K562 (cell line): ENCODE data around the gene PRKRIP1. TPM values are rescaled to one million over a fixed set of nuclear protein-coding genes. Genes with fewer than 3 reads are reported as not detected.

ENCODE experiments used
- ARNT ChIP-seq, 2 experiments: fragments of 450-650 bp; IDR thresholded peaks; 2 replicates each; pipeline ENCODE4 v1.6.1; 2016; ENCODE audit warnings: mild to moderate bottlenecking in 1 of 2
- ATF7 ChIP-seq: fragments of 450-650 bp; IDR thresholded peaks from 2 replicates; pipeline ENCODE4 v1.7.1; 2014; ENCODE audit warnings: mild to moderate bottlenecking, moderate library complexity
- CBFA2T3 ChIP-seq: fragments of 450-650 bp; IDR thresholded peaks from 2 replicates; pipeline ENCODE4 v1.6.1; 2017
- HNRNPL ChIP-seq: fragments of 200-400 bp; formaldehyde crosslinking; IDR thresholded peaks from 2 replicates; pipeline ENCODE4 v1.6.1; 2017; ENCODE audit warnings: low read depth, mild to moderate bottlenecking, low read length
- KAT7 ChIP-seq: sonication (generic); formaldehyde crosslinking; IDR thresholded peaks from 2 replicates; pipeline ENCODE4 v1.8.0; 2022; ENCODE audit warnings: missing genetic modification reagents, mild to moderate bottlenecking, borderline replicate concordance
- KDM1A ChIP-seq, 2 experiments: fragments of 450-650 bp; IDR thresholded peaks; 2 replicates each; pipeline ENCODE4 v1.6.1; 2016; ENCODE audit warnings: mild to moderate bottlenecking in 2 of 2
- NELFE ChIP-seq: IDR thresholded peaks from 2 replicates; pipeline ENCODE4 v1.6.1; 2011; ENCODE audit warnings: mild to moderate bottlenecking; ENCODE audit not compliant: insufficient read depth, insufficient read length
- NFIC ChIP-seq: fragments of 450-650 bp; IDR thresholded peaks from 2 replicates; pipeline ENCODE4 v1.6.1; 2017; ENCODE audit warnings: mild to moderate bottlenecking, inconsistent platforms
- POLR2A ChIP-seq: fragments of 450-650 bp; conservative IDR thresholded peaks from 2 replicates; pipeline ENCODE4 v1.6.1; 2016
- SMAD1 ChIP-seq: fragments of 150-350 bp; IDR thresholded peaks from 2 replicates; pipeline ENCODE4 v1.6.1; 2014; ENCODE audit warnings: low read length, low read depth; ENCODE audit not compliant: partially characterized antibody
- SMARCA5 ChIP-seq: fragments of 450-650 bp; IDR thresholded peaks from 2 replicates; pipeline ENCODE4 v1.6.1; 2016
- SNIP1 ChIP-seq: fragments of 450-650 bp; IDR thresholded peaks from 2 replicates; pipeline ENCODE4 v1.7.1; 2017; ENCODE audit warnings: low read depth, mild to moderate bottlenecking
- ZNF175 ChIP-seq: fragments of 200-800 bp; sonication (Bioruptor generic); IDR thresholded peaks from 2 replicates; pipeline ENCODE4 v1.6.1; 2016; ENCODE audit warnings: low read depth, mild to moderate bottlenecking, missing genetic modification characterization, missing compliant biosample characterization
- ZNF354B ChIP-seq: fragments of 250-450 bp; sonication (Bioruptor Pico); IDR thresholded peaks from 2 replicates; pipeline ENCODE4 v1.4.0; 2020
- polyA plus RNA-seq, 8 experiments: library from polyadenylated mRNA; depleted of rRNA in 4 of 8; stranded (reverse) in 5 of 8; unstranded in 3 of 8; fragments of >200 nt; fragmentation: Nextera tagmentation in 2 of 8; fragmentation: Illumina TruSeq in 1 of 8; extraction: Ambion mirVana in 2 of 8; extraction: Trizol in 1 of 8; gene quantifications; 2 replicates each; pipeline versions ENCODE4 v1.2.1 to v1.2.3, GENCODE V29; 2011 to 2014; ENCODE audit warnings: inconsistent platforms in 1 of 8, missing spikeins in 1 of 8
- total RNA-seq, 7 experiments: library from RNA; depleted of rRNA in 6 of 7; stranded (reverse); fragments of >200 nt in 6 of 7; fragmentation: Illumina TruSeq in 2 of 7; extraction: Trizol in 2 of 7; gene quantifications; 2 replicates each; pipeline versions ENCODE4 v1.2.1 to v1.2.3, GENCODE V29; 2011 to 2021; ENCODE audit warnings: low replicate concordance in 1 of 7
- TF ChIP-seq, protein P1 (sequence below): sonication (generic); formaldehyde crosslinking; IDR thresholded peaks from 2 replicates; pipeline ENCODE4 v1.8.0; 2022; ENCODE audit warnings: mild to moderate bottlenecking, missing genetic modification reagents
- TF ChIP-seq, protein P2 (sequence below), 2 experiments: fragments of 450-650 bp; formaldehyde crosslinking in 1 of 2; IDR thresholded peaks; 2 replicates each; pipeline versions ENCODE4 v1.4.0 to v1.6.1; 2014 to 2020; ENCODE audit warnings: mild to moderate bottlenecking in 2 of 2, borderline replicate concordance in 1 of 2, low read depth in 1 of 2
- TF ChIP-seq, protein P3 (sequence below): fragments of 150-350 bp; IDR thresholded peaks from 2 replicates; pipeline ENCODE4 v1.6.1; 2014; ENCODE audit warnings: low read depth, mild to moderate bottlenecking, low read length, borderline replicate concordance

The PRKRIP1 gene
- total and polyA plus RNA-seq, 9 of the 15 experiments (the other 6 are each of a cell fraction or from before 2014, with no cell fraction given): 14.9 to 52.1 (median 19.8) TPM

DNA sequence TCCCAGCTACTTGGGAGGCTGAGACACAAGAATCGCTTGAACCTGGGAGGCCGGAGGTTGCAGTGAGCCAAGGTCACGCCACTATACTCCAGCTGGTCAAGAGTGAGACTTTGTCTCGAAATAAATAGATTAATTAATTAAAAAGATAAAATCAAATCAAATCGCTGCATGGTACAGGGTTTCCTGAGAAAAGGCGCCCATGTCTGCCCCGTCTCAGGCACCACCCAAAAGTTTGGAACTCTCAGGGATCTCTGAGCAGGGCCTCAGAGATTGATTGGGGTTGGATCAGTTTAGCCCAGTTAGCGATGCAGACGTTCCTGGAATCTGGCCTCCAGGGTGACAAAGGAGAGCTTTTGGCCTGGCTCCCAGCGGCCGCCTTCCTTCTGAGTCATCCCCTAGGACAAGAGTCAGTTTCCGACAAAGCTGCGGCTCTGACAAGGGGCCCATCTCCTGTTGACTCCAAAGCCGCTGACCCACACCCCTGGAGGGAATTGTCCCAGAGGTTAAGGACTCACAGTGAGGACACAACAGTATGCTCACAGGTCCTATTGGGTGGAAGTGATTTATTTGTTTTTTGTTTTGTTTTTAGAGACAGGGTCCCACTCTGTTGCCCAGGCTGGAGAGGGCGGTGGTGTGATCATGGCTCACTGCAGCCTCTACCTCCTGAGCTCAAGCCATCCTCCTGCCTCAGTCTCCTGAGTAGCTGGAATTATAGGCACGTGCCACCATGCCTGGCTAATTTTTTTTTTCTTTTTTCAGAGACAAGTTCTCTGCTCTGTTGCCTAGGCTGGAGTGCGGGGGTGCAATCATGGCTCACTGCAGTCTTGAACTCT is 44.0 kb downstream of the PRKRIP1 start (continued):
- TF ChIP-seq, protein P1, sequence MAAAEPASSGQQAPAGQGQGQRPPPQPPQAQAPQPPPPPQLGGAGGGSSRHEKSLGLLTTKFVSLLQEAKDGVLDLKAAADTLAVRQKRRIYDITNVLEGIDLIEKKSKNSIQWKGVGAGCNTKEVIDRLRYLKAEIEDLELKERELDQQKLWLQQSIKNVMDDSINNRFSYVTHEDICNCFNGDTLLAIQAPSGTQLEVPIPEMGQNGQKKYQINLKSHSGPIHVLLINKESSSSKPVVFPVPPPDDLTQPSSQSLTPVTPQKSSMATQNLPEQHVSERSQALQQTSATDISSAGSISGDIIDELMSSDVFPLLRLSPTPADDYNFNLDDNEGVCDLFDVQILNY: no peak
- peak in 1 of 2 experiments; percentile 70; a peak in 3 of 4 replicates for TF ChIP-seq KDM1A (IDR thresholded peaks at IDR 0.05)
- TF ChIP-seq SMARCA5: 0 out of 2 replicates have a peak, but pooled peaks have one; percentile 59
- TF ChIP-seq, protein P2, sequence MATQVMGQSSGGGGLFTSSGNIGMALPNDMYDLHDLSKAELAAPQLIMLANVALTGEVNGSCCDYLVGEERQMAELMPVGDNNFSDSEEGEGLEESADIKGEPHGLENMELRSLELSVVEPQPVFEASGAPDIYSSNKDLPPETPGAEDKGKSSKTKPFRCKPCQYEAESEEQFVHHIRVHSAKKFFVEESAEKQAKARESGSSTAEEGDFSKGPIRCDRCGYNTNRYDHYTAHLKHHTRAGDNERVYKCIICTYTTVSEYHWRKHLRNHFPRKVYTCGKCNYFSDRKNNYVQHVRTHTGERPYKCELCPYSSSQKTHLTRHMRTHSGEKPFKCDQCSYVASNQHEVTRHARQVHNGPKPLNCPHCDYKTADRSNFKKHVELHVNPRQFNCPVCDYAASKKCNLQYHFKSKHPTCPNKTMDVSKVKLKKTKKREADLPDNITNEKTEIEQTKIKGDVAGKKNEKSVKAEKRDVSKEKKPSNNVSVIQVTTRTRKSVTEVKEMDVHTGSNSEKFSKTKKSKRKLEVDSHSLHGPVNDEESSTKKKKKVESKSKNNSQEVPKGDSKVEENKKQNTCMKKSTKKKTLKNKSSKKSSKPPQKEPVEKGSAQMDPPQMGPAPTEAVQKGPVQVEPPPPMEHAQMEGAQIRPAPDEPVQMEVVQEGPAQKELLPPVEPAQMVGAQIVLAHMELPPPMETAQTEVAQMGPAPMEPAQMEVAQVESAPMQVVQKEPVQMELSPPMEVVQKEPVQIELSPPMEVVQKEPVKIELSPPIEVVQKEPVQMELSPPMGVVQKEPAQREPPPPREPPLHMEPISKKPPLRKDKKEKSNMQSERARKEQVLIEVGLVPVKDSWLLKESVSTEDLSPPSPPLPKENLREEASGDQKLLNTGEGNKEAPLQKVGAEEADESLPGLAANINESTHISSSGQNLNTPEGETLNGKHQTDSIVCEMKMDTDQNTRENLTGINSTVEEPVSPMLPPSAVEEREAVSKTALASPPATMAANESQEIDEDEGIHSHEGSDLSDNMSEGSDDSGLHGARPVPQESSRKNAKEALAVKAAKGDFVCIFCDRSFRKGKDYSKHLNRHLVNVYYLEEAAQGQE (IDR thresholded peaks at IDR 0.05; ENCODE audit: borderline replicate concordance): no peak
- TF ChIP-seq, protein P2 (CRISPR knock-in tag; IDR thresholded peaks at IDR 0.05; ENCODE audit: low read depth): no peak
- no peak for TF ChIP-seq ARNT (IDR thresholded peaks at IDR 0.05)
- TF ChIP-seq, protein P3, sequence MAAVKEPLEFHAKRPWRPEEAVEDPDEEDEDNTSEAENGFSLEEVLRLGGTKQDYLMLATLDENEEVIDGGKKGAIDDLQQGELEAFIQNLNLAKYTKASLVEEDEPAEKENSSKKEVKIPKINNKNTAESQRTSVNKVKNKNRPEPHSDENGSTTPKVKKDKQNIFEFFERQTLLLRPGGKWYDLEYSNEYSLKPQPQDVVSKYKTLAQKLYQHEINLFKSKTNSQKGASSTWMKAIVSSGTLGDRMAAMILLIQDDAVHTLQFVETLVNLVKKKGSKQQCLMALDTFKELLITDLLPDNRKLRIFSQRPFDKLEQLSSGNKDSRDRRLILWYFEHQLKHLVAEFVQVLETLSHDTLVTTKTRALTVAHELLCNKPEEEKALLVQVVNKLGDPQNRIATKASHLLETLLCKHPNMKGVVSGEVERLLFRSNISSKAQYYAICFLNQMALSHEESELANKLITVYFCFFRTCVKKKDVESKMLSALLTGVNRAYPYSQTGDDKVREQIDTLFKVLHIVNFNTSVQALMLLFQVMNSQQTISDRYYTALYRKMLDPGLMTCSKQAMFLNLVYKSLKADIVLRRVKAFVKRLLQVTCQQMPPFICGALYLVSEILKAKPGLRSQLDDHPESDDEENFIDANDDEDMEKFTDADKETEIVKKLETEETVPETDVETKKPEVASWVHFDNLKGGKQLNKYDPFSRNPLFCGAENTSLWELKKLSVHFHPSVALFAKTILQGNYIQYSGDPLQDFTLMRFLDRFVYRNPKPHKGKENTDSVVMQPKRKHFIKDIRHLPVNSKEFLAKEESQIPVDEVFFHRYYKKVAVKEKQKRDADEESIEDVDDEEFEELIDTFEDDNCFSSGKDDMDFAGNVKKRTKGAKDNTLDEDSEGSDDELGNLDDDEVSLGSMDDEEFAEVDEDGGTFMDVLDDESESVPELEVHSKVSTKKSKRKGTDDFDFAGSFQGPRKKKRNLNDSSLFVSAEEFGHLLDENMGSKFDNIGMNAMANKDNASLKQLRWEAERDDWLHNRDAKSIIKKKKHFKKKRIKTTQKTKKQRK: no peak
- no peak for TF ChIP-seq ZNF175 (CRISPR knock-in tag)
- no peak for TF ChIP-seq ZNF354B (CRISPR knock-in tag)
- TF ChIP-seq NFIC: peak; percentile 89
- no peak for TF ChIP-seq HNRNPL
- no peak for TF ChIP-seq POLR2A
- TF ChIP-seq NELFE: no peak
- TF ChIP-seq CBFA2T3: peak; percentile 42
- peak; percentile 48; the same call in 1 of the 2 replicates for TF ChIP-seq ATF7
- no peak for TF ChIP-seq KAT7 (CRISPR knock-in tag)
- no peak for TF ChIP-seq SNIP1
- peak; percentile 47 for TF ChIP-seq SMAD1
